Vagina (tissue), 2 donors: ENCODE data around the gene PPFIA2.

Experiments
- CTCF ChIP-seq, 3 experiments: fragments of 450-650 bp in 2 of 3; fragments of 200-600 bp in 1 of 3; sonication (generic) in 1 of 3; IDR thresholded peaks; one replicate each; pipeline ENCODE4 v1.5.1; 2017 to 2019; ENCODE audit warnings: antibody characterized with exemption in 3 of 3, mild to moderate bottlenecking in 2 of 3, moderate library complexity in 2 of 3
- POLR2A ChIP-seq, 2 donors: fragments of 450-650 bp; IDR thresholded peaks; one replicate each; pipeline ENCODE4 v1.6.1; 2017; ENCODE audit warnings: antibody characterized with exemption in 2 of 2, mild to moderate bottlenecking in 2 of 2, moderate library complexity in 2 of 2

GRCh38 chr12:81401241-81401640, 357.9 kb downstream of the PPFIA2 start:
- TF ChIP-seq POLR2A (IDR thresholded peaks at IDR 0.05) = no peak
- no peak for TF ChIP-seq CTCF (IDR thresholded peaks at IDR 0.05)
